HG03571 (cell line): ENCODE measurements around the gene ARMC5.
"Not testable (repeated sequence)": the region's sequence is repeated elsewhere in the genome, so short reads cannot be mapped to it uniquely, and the experiment has no call there.

ENCODE experiments used
- ATAC-seq: cut with Tn5 transposase; IDR thresholded peaks from one replicate; pipeline ENCODE4 v1.9.1; 2021; ENCODE audit not compliant: unreplicated experiment

ARMC5 gene

DNA sequence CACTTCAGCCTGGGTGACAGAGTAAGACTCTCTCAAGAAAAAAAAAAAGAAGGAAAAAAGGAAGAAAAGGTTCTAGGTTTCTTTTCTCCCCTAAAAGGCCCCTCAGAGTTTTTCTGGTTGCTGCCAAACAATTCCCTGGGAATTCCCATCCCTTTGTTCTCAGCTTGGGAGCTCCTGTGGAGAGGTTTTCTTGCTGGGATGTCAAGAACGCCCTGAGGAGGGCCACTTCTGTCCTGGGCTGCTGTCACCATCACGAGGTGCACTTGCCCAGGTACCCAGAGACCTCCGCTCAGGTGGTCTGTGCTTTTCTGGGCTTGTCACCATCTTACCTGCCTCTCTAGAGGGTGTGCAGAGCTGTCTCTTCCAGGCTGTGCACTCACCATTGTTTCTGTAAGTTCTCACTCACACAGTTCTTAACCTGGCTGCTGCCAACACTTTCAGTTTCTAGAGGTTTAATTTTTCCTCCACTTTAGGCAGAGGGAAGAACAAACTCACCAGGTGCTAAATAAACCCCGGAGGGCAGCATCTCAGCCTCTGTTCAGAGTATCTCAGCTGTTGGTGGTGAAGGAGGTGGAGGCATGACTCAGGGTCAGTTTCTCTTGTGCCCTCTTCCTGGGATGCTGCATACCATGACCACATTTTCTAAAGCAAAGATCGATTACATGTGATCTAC lies 28.8 kb upstream of the ARMC5 start:
- ATAC-seq = no peak

GRCh38 chr16:31435341-31436220 lies 23.7 kb upstream of the ARMC5 start:
- ATAC-seq = no peak

GRCh38 chr16:31436221-31437045 lies 22.9 kb upstream of the ARMC5 start:
- no peak for ATAC-seq

- ATAC-seq = no peak
Observed at GRCh38 chr16:31438414-31438813, 20.9 kb upstream of the ARMC5 start.

DNA sequence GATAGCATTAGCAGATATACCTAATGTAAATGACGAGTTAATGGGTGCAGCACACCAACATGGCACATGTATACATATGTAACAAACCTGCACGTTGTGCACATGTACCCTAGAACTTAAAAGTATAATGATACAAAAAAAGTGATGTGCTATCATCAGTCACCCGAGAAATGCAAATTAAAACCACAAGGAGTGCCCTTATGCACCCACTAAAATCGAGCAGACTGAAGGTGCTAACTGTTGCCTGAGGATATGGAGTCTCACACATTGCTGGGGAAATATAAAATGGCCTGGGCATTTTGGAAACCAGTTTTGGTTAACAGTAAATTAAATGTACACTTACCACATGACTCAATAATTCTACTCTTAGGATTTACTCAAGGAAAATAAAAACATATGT lies 20.3 kb upstream of the ARMC5 start:
- not testable (repeated sequence) for ATAC-seq

- no peak for ATAC-seq
Observed at GRCh38 chr16:31439519-31439918, 19.8 kb upstream of the ARMC5 start.

DNA sequence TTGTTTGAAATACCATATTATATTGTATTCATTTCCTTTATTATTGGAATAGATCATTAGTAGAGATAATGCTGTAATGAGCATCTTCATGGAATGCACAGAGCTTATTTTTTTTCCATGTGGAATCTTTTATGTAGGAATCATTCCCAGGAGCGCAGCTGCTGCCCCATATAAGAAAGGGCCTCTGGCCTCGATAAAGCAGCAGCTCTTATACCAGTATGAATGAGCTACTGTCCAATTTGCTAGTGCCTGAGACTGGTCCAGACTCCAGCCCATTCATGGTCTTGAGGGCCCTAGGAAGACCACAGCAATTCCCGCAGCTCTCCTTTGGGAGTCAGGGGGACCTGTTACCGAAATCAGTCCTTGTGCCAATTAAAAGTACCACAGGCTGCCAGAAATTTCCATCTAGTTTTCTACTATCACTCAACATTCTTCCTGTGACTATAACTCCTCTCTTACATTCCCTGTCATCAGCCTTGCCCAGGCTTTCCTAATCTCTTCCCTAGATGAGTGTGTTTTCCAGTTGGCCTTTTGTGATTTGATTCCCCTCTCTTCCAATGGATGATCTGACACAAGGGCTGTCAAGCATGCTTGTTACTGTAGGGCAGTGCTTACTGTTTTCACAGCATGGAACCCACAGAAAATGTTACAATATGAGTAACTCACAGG lies 18.7 kb upstream of the ARMC5 start:
- ATAC-seq = no peak

DNA sequence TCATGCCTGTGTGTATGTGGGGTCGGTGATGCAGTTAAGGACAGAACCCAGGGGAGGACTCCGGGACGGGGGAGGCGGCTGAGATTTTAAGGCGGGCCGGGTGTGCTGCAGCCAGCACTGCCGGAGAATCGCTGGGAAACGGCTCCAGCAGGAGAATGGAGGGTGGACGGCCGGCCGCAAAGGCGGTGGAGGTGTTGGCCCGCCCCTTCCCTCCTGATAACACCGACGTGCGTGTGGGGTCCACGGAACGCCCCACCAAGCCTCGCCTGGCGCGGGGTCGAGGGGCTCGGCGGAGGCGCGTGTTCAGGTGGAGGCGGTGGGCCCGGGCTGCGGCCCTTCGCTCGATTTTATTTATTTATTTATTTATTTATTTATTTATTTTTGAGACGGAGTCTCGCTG lies 17.3 kb upstream of the ARMC5 start:
- ATAC-seq = no peak

- not testable (repeated sequence) for ATAC-seq
Observed at GRCh38 chr16:31445931-31446330, 13.4 kb upstream of the ARMC5 start.

GRCh38 chr16:31451201-31451600 lies 8.1 kb upstream of the ARMC5 start:
- ATAC-seq = no peak

DNA sequence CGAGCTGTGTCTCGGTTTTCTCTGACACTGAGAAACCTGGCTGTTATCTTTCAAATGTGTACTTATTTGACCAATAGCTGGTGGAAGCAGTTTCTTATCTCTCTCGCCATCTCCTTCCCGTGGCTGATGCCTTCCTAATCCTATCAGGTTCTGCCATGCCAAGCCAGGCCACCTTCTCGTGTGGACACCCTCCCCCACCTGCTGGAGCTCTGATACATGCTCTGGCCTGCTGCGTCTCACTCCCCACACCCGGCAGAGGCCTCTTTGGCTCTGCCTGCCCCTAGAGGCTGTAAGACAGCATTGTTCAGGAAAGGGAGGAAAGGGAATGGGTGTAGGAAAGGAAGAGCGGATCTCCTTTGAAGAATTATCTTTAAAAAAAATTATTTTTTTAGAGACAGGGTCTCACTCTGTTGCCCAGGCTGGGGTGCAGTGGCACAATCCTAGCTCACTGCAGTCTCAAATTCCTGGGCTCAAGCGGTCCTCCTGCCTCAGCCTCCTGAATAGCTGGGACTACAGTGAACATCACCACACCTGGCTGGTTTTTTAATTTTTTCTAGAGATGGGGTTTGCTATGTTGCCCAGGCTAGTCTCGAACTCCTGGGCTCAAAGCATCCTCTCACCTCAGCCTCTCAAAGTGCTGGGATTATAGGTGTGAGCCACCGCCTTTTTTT lies 7.5 kb upstream of the ARMC5 start:
- ATAC-seq = no peak

- no peak for ATAC-seq
Observed at GRCh38 chr16:31452631-31453106, 6.6 kb upstream of the ARMC5 start.

- no peak for ATAC-seq
Observed at GRCh38 chr16:31453255-31454204, 5.8 kb upstream of the ARMC5 start.

- ATAC-seq = no peak
Observed at GRCh38 chr16:31455601-31456314, 3.5 kb upstream of the ARMC5 start.

- ATAC-seq = no peak
Observed at GRCh38 chr16:31456988-31457360, 2.3 kb upstream of the ARMC5 start.

GRCh38 chr16:31458073-31458843 lies 1.0 kb upstream of the ARMC5 start:
- peak; percentile 17 for ATAC-seq

DNA sequence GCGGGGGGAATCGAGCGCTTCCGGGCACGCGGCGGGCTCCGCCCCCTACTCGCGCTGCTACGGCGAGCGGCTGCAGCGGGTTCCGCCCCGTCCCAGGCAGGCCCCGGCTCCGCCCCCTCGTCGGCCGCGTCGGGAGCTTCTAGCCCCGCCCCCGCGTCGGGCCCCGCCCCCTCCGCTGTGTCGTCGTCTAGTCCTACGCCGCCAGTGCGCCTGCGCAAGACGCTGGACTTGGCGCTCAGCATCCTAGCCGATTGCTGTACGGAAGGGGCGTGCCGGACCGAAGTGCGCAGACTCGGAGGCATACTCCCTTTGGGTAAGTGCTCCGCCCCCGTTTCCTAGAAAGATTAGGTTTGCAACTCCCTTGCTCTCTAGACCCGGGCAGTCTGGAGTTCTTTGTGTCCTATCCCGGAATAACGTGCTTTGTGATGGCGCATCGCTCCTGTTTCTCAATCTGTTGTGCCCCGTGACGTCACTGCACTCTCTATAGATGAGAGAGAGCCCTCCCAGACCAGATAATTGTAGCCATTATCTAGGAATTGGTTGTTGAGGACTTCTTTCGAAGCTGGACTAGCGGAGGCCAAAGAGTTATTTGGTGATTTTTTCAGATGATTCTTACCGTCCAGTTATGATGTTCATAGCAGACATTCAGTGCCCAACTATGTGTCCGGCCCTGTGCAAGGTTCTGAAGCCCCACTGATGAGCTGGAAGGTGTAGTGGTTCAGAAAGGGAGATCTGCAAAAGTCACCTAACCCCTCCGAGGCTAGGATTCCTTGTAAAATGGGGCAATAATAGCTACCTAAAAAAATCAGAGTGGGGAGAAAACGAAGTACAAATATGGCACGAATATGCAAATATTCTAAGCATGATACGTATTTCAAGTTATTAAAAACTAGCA lies 633 bp downstream of the ARMC5 start:
- peak; percentile 56 for ATAC-seq
